Adrenal gland (tissue), 12 donors: ENCODE data around the gene TNFRSF1B. TPM values are rescaled to one million over a fixed set of nuclear protein-coding genes. Genes with fewer than 3 reads are reported as not detected.

Experiments
- DNase-seq, 7 donors: peaks; one replicate each; pipeline ENCODE4 v3.0.0-alpha.2; 2019 to 2020
- H3K27ac ChIP-seq, 5 donors: fragments of 200-600 bp; sonication (generic) in 4 of 5; 1 replicate in 3 of 5; 2 replicates in 2 of 5; pipeline versions ENCODE4 v1.5.1 to v1.8.0; 2016 to 2020; ENCODE audit warnings: mild to moderate bottlenecking in 1 of 5
- H3K27me3 ChIP-seq: fragments of 200-600 bp; 2 replicates; pipeline ENCODE4 v1.8.0; 2021
- H3K36me3 ChIP-seq, 2 donors: fragments of 200-600 bp; replicated peaks in 1 of 2; 1 replicate in 1 of 2; 2 replicates in 1 of 2; pipeline versions ENCODE4 v1.5.1 to v1.8.0; 2018 to 2022
- H3K4me1 ChIP-seq, 2 donors: fragments of 200-600 bp; replicated peaks in 1 of 2; 1 replicate in 1 of 2; 2 replicates in 1 of 2; pipeline versions ENCODE4 v1.5.1 to v1.8.0; 2018 to 2021
- H3K4me3 ChIP-seq, 4 donors: fragments of 200-600 bp; sonication (generic) in 3 of 4; one replicate each; pipeline ENCODE4 v1.5.1; 2016 to 2018
- H3K9me3 ChIP-seq, 3 donors: fragments of 200-600 bp; sonication (generic) in 1 of 3; replicated peaks in 1 of 3; 1 replicate in 2 of 3; 2 replicates in 1 of 3; pipeline versions ENCODE4 v1.5.1 to v1.8.0; 2016 to 2021
- CTCF ChIP-seq, 6 experiments: fragments of 450-650 bp in 4 of 6; fragments of 200-600 bp in 2 of 6; sonication (generic) in 1 of 6; IDR thresholded peaks; 1 replicate in 5 of 6; 2 replicates in 1 of 6; pipeline versions ENCODE4 v1.5.1 to v1.8.0; 2016 to 2021; ENCODE audit warnings: antibody characterized with exemption in 6 of 6, mild to moderate bottlenecking in 2 of 6, moderate library complexity in 1 of 6
- POLR2A ChIP-seq, 2 donors: fragments of 450-650 bp; IDR thresholded peaks; one replicate each; pipeline ENCODE4 v1.6.1; 2017; ENCODE audit warnings: antibody characterized with exemption in 2 of 2, mild to moderate bottlenecking in 2 of 2, moderate library complexity in 1 of 2
- WGBS, 4 donors: extraction: QIAGEN DNeasy Blood & Tissue Kit in 2 of 4; methylation state at CpG; one replicate each; pipeline versions ENCODE4 v1.1.5 to v1.1.7; 2013 to 2017; 5-methylcytosine and 5-hydroxymethylcytosine counted together
- intact Hi-C, 2 donors: fragments of 100-400 bp; cut with DNase I; formaldehyde crosslinking; loops; one replicate each; pipeline versions ENCODE4 v1.14.1 to v1.15.0; 2022 to 2023
- polyA plus RNA-seq, 3 donors: library from polyadenylated mRNA; stranded (reverse); fragments of 200-250 nt in 2 of 3; fragments of 350-450 nt in 1 of 3; fragmentation: Illumina TruSeq in 1 of 3; extraction: RNeasy Lipid Tissue Mini Kit (QIAGEN cat#74804) in 1 of 3; gene quantifications; one replicate each; pipeline ENCODE4 v1.2.3, GENCODE V29; 2013 to 2014
- total RNA-seq, 9 donors: library from RNA; depleted of rRNA in 4 of 9; stranded (reverse); fragments of >200 nt in 4 of 9; fragments of 120-200 nt in 1 of 9; fragmentation: NEBNext Ultra II Directional in 1 of 9; extraction: Animal tissue kit (Norgen Biotek cat#: 25700) in 1 of 9; gene quantifications; one replicate each; pipeline versions ENCODE4 v1.1.0 to v1.2.4, GENCODE V29; 2013 to 2023
- donor health status: healthy with polysubstance abuse.
- donor health status: Bipolar disorder and iron deficiency.
- donor health status: DM: yes; HTN: yes; CAD: no.
- donor health status: DM: no; HTN: no; CAD: no.
- donor health status: DM: no; HTN: no; CAD: no.
- donor health status: DM: yes; HTN: yes; CAD: no.

Gene TNFRSF1B
- total and polyA plus RNA-seq, 12 donors: 4.0 to 58.3 (median 32.5) TPM

GRCh38 chr1:12185036-12185917 is 18.5 kb downstream of the TNFRSF1B start:
- Histone ChIP-seq H3K9me3 (no peaks in the 10 kb centered on the region), H3K27me3 (no peaks in the 10 kb centered on the region), H3K4me1 (peaks cover 19 to 62% of the 10 kb centered on the region in 2 donors), H3K36me3 (no peaks in the 10 kb centered on the region), H3K4me3 (peak overlapping the region in 1 of 4 donors; percentile 23), H3K27ac (peak overlapping the region; percentile 53 to 93 (median 79))
- no peak for DNase-seq
- TF ChIP-seq POLR2A (IDR thresholded peaks at IDR 0.05): no peak
- no peak for TF ChIP-seq CTCF (IDR thresholded peaks at IDR 0.05)
- 54 to 67% (median 60%) methylated on average over 9 to 19 of the region's 19 CpGs for WGBS, 4 donors
- intact Hi-C loops: no loop called here

DNA sequence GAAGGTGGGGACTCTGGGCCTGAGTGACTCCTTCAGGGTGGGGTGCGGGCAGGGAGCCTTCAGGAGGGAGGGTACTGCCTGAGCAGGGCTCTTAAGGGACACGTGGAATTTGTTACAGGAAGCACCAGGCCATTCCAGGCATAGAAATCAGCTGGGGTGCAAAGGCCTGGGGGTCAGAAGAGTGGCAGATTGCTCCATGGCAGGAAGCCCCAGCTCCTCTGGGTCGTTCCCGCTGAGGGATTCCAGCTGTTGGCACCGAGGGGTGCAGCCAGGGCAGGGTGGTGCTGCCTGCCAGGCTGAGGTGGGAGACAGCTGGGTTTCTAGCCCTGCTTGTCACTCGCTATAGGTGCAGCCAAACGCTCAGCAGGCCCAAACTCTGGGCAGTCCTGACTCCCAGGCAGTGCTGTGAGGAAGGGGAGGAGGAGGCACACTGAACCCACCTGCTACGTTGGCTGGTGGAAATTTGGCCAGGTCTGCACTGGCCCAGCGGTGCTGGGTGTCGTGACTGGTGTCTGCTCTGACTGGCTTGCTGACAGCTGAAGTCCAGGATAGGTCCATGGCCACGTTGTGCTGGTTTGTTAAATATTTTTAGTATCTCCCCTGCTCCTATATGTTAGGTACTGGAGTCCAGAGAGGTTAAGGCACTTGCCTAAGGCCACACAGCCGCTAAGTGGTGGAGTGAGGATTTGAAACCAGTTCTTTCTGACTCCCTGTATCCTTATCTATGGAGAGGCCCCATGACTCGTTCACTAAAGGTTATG is 19.3 kb downstream of the TNFRSF1B start:
- intact Hi-C loops: no loop called here
- Histone ChIP-seq H3K27me3 (no peaks in the 10 kb centered on the region), H3K27ac (peak overlapping the region in 3 of 5 donors; percentile 70 to 93 (median 88)), H3K9me3 (no peaks in the 10 kb centered on the region), H3K4me1 (peaks cover 19 to 60% of the 10 kb centered on the region in 2 donors), H3K4me3 (no peak overlapping the region), H3K36me3 (peaks cover 0 to 4% of the 10 kb centered on the region in 2 donors)
- WGBS, 4 donors: 57 to 66% (median 62%) methylated on average over 9 to 13 of the region's 13 CpGs
- no peak for TF ChIP-seq CTCF (IDR thresholded peaks at IDR 0.05)
- TF ChIP-seq POLR2A (IDR thresholded peaks at IDR 0.05): no peak
- DNase-seq: no peak

GRCh38 chr1:12186679-12186985 is 19.8 kb downstream of the TNFRSF1B start:
- H3K36me3 ChIP-seq: peaks cover 0 to 4% of the 10 kb centered on the region in 2 donors
- peak overlapping the region in 3 of 5 donors; percentile 70 to 93 (median 88) for H3K27ac ChIP-seq
- intact Hi-C loops: no loop called here
- 46 to 83% (median 62%) methylated on average over 2 to 4 of the region's 4 CpGs for WGBS, 4 donors
- no peaks in the 10 kb centered on the region for H3K9me3 ChIP-seq
- TF ChIP-seq CTCF (IDR thresholded peaks at IDR 0.05) (no peak), POLR2A (IDR thresholded peaks at IDR 0.05) (no peak)
- H3K27me3 ChIP-seq: no peaks in the 10 kb centered on the region
- H3K4me3 ChIP-seq: no peak overlapping the region
- H3K4me1 ChIP-seq: peaks cover 19 to 54% of the 10 kb centered on the region in 2 donors
- no peak for DNase-seq

- Histone ChIP-seq H3K9me3 (no peaks in the 10 kb centered on the region), H3K4me3 (no peak overlapping the region), H3K27me3 (no peaks in the 10 kb centered on the region), H3K4me1 (peaks cover 19 to 47% of the 10 kb centered on the region in 2 donors), H3K27ac (peak overlapping the region in 1 of 5 donors; percentile 22), H3K36me3 (peaks cover 0 to 10% of the 10 kb centered on the region in 2 donors)
- intact Hi-C loops: no loop called here
- TF ChIP-seq CTCF (IDR thresholded peaks at IDR 0.05) (no peak), POLR2A (IDR thresholded peaks at IDR 0.05) (no peak)
- WGBS, 4 donors: 29 to 40% (median 34%) methylated on average over 3 of the region's 3 CpGs
- no peak for DNase-seq
These were observed 21.3 kb downstream of the TNFRSF1B start for GRCh38 chr1:12188115-12188514.
